ENCODE measurements around the gene TNFSF8. TPM values are rescaled to one million over a fixed set of nuclear protein-coding genes. Genes with fewer than 3 reads are reported as not detected.

TNFSF8 gene
- total and polyA plus RNA-seq, 2 of the 4 experiments (the other 2 are of a cell fraction) = not detected

DNA sequence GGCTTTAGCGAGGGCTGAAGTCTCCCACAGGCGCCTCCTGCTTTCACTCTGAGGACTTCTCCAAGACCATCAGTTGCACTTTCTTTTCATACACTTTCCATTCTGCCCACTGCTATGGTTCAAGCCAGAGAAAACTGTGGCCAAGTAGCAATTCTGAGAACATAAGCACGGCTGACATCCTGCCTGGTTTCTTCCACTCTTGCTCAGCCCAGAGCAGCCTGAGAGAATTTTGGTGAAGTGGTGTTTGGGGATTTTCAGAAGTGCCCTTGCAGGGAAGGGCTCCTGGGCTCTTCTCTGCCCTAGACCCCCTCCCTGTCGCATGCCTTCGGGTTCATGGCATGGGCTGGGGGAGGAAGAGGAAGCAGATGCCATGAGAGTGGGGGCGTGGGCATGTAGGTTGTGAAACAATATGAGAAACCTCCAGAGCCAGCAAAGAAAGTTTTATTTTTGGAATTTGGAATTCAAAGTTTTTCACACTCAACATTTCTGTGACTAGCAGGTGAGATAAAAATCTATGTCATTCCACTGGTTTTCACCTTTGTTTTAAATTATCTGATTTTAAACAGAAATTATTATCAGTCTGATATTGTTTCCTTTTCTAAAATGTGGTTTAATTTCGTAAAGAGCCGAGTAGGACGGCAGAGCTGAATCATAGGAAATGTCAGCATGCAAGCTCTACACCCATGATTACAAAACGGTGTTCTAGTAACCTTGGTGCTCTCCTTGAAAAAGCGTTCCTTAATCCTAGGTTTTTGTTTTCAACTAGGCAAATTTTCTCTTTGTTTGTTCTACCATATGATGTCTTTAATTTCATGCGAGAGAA lies 27.8 kb upstream of the TNFSF8 start:
- Histone ChIP-seq H4K8ac (ENCODE audit: low read depth in 2 of 2, low read length in 2 of 2) (no peak overlapping the region), H4K5ac (ENCODE audit: low read depth, low read length) (no peak overlapping the region), H3K18ac (ENCODE audit: low read depth, low read length) (no peak overlapping the region), H3K23ac (ENCODE audit: low read depth, low read length) (no peak overlapping the region), H3K4me1 (ENCODE audit: control insufficient read depth, insufficient read depth, low read length) (peaks cover 6% of the 10 kb centered on the region), H2BK5ac (ENCODE audit: low read depth, low read length, poor library complexity, severe bottlenecking) (no peak overlapping the region), H3K9ac (ENCODE audit: low read depth, low read length) (no peak overlapping the region), H3K14ac (replicated peaks; ENCODE audit: low read depth, low read length) (no peak overlapping the region), H3K9me1 (ENCODE audit: insufficient read depth, low read length) (no peaks in the 10 kb centered on the region), H3K4me2 (ENCODE audit: low read depth, low read length) (no peak overlapping the region), H3K56ac (ENCODE audit: extremely low read depth, insufficient read depth, low read length) (no peak overlapping the region), H3K4me3 (ENCODE audit: insufficient read depth, low read depth, low read length) (no peak overlapping the region), H3K4ac (ENCODE audit: low read depth, low read length) (no peak overlapping the region), H3K79me1 (ENCODE audit: low read depth in 1 of 2, low read length in 2 of 2) (no peaks in the 10 kb centered on the region), H3K27me3 (ENCODE audit: control insufficient read depth, insufficient read depth, low read length) (peaks cover 2% of the 10 kb centered on the region; the same call in 1 of the 2 replicates), H3K36me3 (ENCODE audit: control insufficient read depth, insufficient read depth, low read length) (no peaks in the 10 kb centered on the region), H3K27ac (ENCODE audit: insufficient read depth, low read length) (no peak overlapping the region), H2AK9ac (replicated peaks; ENCODE audit: low read depth, low read length, poor library complexity) (no peak overlapping the region), H3K9me3 (ENCODE audit: control insufficient read depth, insufficient read depth, low read length) (peaks cover 11% of the 10 kb centered on the region), H2BK20ac (ENCODE audit: low read depth, low read length) (no peak overlapping the region), H2AK5ac (ENCODE audit: low read depth, low read length) (no peak overlapping the region), H4K20me1 (ENCODE audit: insufficient read depth, low read length) (no peaks in the 10 kb centered on the region), H2BK120ac (ENCODE audit: low read depth, low read length) (no peak overlapping the region), H2BK15ac (ENCODE audit: low read depth, low read length) (no peak overlapping the region), H4K91ac (ENCODE audit: insufficient read depth, low read depth, low read length) (no peak overlapping the region), H2AFZ (replicated peaks; ENCODE audit: low read length, poor library complexity) (no peak overlapping the region)
- TF ChIP-seq RFX5 (IDR thresholded peaks at IDR 0.05; ENCODE audit: low read depth, low read length) (no peak), BHLHE40 (IDR thresholded peaks at IDR 0.05; ENCODE audit: low read depth, low read length) (no peak), CHD1 (IDR thresholded peaks at IDR 0.05; ENCODE audit: low read depth, low read length) (no peak), RAD21 (IDR thresholded peaks at IDR 0.05; ENCODE audit: low read length) (no peak), POLR2A (IDR thresholded peaks at IDR 0.05; ENCODE audit: low read depth, low read length) (no peak), MXI1 (IDR thresholded peaks at IDR 0.05; ENCODE audit: borderline replicate concordance, low read depth, low read length) (no peak), NFE2L2 (IDR thresholded peaks at IDR 0.05; ENCODE audit: low read depth, low read length) (no peak), RCOR1 (IDR thresholded peaks at IDR 0.05; ENCODE audit: insufficient replicate concordance, low read length) (no peak), SMC3 (IDR thresholded peaks at IDR 0.05; ENCODE audit: low read depth, low read length) (no peak), MAZ (IDR thresholded peaks at IDR 0.05; ENCODE audit: borderline replicate concordance, low read depth, low read length) (no peak), MAFK (IDR thresholded peaks at IDR 0.05; ENCODE audit: low read depth, low read length) (no peak), CEBPB (IDR thresholded peaks at IDR 0.05; ENCODE audit: low read depth, low read length) (no peak), FOS (IDR thresholded peaks at IDR 0.05; ENCODE audit: low read depth, low read length) (no peak)
- TF ChIP-seq, protein P1, sequence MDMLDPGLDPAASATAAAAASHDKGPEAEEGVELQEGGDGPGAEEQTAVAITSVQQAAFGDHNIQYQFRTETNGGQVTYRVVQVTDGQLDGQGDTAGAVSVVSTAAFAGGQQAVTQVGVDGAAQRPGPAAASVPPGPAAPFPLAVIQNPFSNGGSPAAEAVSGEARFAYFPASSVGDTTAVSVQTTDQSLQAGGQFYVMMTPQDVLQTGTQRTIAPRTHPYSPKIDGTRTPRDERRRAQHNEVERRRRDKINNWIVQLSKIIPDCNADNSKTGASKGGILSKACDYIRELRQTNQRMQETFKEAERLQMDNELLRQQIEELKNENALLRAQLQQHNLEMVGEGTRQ (IDR thresholded peaks at IDR 0.05; ENCODE audit: low read depth, low read length) = no peak
- TF ChIP-seq, protein P2, sequence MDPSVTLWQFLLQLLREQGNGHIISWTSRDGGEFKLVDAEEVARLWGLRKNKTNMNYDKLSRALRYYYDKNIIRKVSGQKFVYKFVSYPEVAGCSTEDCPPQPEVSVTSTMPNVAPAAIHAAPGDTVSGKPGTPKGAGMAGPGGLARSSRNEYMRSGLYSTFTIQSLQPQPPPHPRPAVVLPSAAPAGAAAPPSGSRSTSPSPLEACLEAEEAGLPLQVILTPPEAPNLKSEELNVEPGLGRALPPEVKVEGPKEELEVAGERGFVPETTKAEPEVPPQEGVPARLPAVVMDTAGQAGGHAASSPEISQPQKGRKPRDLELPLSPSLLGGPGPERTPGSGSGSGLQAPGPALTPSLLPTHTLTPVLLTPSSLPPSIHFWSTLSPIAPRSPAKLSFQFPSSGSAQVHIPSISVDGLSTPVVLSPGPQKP (IDR thresholded peaks at IDR 0.05; ENCODE audit: borderline replicate concordance, low read depth, low read length) = no peak
- TF ChIP-seq, protein P3, sequence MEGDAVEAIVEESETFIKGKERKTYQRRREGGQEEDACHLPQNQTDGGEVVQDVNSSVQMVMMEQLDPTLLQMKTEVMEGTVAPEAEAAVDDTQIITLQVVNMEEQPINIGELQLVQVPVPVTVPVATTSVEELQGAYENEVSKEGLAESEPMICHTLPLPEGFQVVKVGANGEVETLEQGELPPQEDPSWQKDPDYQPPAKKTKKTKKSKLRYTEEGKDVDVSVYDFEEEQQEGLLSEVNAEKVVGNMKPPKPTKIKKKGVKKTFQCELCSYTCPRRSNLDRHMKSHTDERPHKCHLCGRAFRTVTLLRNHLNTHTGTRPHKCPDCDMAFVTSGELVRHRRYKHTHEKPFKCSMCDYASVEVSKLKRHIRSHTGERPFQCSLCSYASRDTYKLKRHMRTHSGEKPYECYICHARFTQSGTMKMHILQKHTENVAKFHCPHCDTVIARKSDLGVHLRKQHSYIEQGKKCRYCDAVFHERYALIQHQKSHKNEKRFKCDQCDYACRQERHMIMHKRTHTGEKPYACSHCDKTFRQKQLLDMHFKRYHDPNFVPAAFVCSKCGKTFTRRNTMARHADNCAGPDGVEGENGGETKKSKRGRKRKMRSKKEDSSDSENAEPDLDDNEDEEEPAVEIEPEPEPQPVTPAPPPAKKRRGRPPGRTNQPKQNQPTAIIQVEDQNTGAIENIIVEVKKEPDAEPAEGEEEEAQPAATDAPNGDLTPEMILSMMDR (conservative IDR thresholded peaks at IDR 0.05; ENCODE audit: low read depth, low read length) = no peak
- ChIA-PET CTCF (no interaction called here), POLR2A (ENCODE audit: unreplicated experiment) (no interaction called here)
- intact Hi-C loops (cut with micrococcal nuclease) = no loop called here
- ATAC-seq (ENCODE audit: low read depth) = no peak
- no peak for DNase-seq
- dilution Hi-C loops (cut with HindIII; ENCODE audit: low sequenced_read_pairs, unreplicated experiment) = no loop called here
- in situ Hi-C loops (cut with MboI; ENCODE audit: low sequenced_read_pairs) = no loop called here
- no TSS peak for BruUV-seq (replicated peaks)
- 39% methylated on average over 2 of the region's 12 CpGs; no CpG with 5 or more reads in 1 of the 2 experiments for WGBS, 2 experiments (ENCODE audit: extremely low coverage in 2 of 2, insufficient read length in 1 of 2)

Data from IMR-90 (cell line).